ENCODE results near the gene CTTNBP2. TPM values are rescaled to one million over a fixed set of nuclear protein-coding genes. Genes with fewer than 3 reads are reported as not detected.

The CTTNBP2 gene
- total RNA-seq, 1 donor from 2014 or later: 6.1 TPM

- DNase-seq (ENCODE audit: low read depth): no peak
Measured at GRCh38 chr7:117664047-117664446, 209.2 kb downstream of the CTTNBP2 start.

GRCh38 chr7:117661328-117661727, 211.9 kb downstream of the CTTNBP2 start:
- no peak for DNase-seq (ENCODE audit: low read depth)
